ENCODE data around the gene DTHD1. TPM values are rescaled to one million over a fixed set of nuclear protein-coding genes. Genes with fewer than 3 reads are reported as not detected.

The DTHD1 gene
- total and polyA plus RNA-seq, 11 donors = 0.14 to 0.83 TPM; not detected in 9

DNA sequence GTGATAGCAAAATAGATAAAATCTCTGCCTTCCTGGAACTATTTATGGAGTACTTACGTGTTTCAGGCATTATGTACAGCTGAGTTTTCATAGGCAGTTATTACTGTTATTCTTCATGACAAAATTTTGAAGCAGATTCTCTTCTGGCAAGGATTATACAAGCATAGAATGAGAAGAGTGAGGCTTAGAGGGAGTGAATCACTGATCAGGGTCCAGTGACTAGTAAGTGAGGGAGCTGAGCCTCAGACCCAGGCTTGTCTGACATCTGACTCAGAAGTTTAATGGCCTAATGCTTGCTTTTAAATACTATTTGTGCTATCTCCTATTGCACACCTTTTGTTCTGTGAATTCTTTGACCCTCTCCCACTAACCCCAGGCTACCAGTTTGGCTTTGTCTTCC lies 110.6 kb downstream of the DTHD1 start:
- TF ChIP-seq POLR2A (IDR thresholded peaks at IDR 0.05) = no peak
- TF ChIP-seq, protein P1, sequence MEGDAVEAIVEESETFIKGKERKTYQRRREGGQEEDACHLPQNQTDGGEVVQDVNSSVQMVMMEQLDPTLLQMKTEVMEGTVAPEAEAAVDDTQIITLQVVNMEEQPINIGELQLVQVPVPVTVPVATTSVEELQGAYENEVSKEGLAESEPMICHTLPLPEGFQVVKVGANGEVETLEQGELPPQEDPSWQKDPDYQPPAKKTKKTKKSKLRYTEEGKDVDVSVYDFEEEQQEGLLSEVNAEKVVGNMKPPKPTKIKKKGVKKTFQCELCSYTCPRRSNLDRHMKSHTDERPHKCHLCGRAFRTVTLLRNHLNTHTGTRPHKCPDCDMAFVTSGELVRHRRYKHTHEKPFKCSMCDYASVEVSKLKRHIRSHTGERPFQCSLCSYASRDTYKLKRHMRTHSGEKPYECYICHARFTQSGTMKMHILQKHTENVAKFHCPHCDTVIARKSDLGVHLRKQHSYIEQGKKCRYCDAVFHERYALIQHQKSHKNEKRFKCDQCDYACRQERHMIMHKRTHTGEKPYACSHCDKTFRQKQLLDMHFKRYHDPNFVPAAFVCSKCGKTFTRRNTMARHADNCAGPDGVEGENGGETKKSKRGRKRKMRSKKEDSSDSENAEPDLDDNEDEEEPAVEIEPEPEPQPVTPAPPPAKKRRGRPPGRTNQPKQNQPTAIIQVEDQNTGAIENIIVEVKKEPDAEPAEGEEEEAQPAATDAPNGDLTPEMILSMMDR (IDR thresholded peaks at IDR 0.05) = no peak
- DNase-seq = no peak
- Histone ChIP-seq H3K4me1 (no peaks in the 10 kb centered on the region), H3K27ac (no peak overlapping the region), H3K27me3 (no peaks in the 10 kb centered on the region), H3K36me3 (no peaks in the 10 kb centered on the region), H3K4me3 (no peak overlapping the region), H3K9me3 (no peaks in the 10 kb centered on the region)
- WGBS, 4 donors = 57 to 63% (median 60%) methylated on average over 1 of the region's 1 CpG
- ATAC-seq = no peak
- intact Hi-C loops (cut with DNase I) = no loop called here

DNA sequence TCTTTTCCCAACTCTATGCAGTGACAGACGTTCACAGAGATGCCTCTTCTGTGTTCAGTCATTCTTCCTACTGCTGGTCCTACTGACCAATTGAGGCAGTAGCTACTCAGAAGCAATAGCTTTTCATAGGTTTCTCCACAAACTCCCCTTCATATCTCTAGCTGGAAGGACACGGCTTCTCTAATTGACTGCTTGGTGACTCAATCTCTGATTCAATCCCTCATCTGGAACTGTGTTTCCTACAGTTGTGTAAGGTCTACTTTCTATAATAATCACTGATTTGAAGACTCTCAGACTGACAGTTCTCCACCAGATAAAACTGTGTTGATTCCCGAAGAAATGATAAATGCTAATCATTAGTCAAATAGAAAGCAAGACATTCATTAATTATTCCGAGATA lies 111.5 kb downstream of the DTHD1 start:
- no peak for DNase-seq
- H3K4me3 ChIP-seq = no peak overlapping the region
- H3K27ac ChIP-seq = no peak overlapping the region
- WGBS, 4 donors = 65 to 79% (median 74%) methylated on average over 4 of the region's 4 CpGs
- ATAC-seq = no peak
- intact Hi-C loops (cut with DNase I) = no loop called here
- no peaks in the 10 kb centered on the region for H3K4me1 ChIP-seq
- H3K9me3 ChIP-seq = no peaks in the 10 kb centered on the region
- TF ChIP-seq POLR2A (IDR thresholded peaks at IDR 0.05) = no peak
- TF ChIP-seq, protein P1 (IDR thresholded peaks at IDR 0.05) = no peak
- no peaks in the 10 kb centered on the region for H3K36me3 ChIP-seq
- H3K27me3 ChIP-seq = no peaks in the 10 kb centered on the region

Other genes with a start within 250 kb of the DTHD1 start
- 10 to 100 TPM in 2 of 9 donors, 1 to 10 TPM in 7; 1.4 to 17.0 (median 5.8) TPM for gene ARAP2, start 37.1 kb upstream of the DTHD1 start, total RNA-seq
- under 1 TPM; 0.38 to 0.39 TPM for gene ARAP2, start 37.1 kb upstream of the DTHD1 start, polyA plus RNA-seq

All from heart left ventricle (tissue), 16 donors.